Gastroesophageal sphincter (tissue), 4 donors: Measurements from ENCODE around the gene CCDC73. TPM values are rescaled to one million over a fixed set of nuclear protein-coding genes. Genes with fewer than 3 reads are reported as not detected.

Source experiments
- ATAC-seq: fragments of 150-250 bp; one replicate; pipeline ENCODE4 v1.9.1; 2016; ENCODE audit warnings: mild to moderate bottlenecking, moderate library complexity
- H3K27ac ChIP-seq, 4 donors: fragments of 200-600 bp; sonication (generic) in 3 of 4; 1 replicate in 3 of 4; 2 replicates in 1 of 4; pipeline ENCODE4 v1.5.1; 2016 to 2019
- H3K27me3 ChIP-seq: fragments of 200-600 bp; sonication (generic); one replicate; pipeline ENCODE4 v1.5.1; 2019
- H3K36me3 ChIP-seq, 2 donors: fragments of 200-600 bp; sonication (generic); one replicate each; pipeline ENCODE4 v1.5.1; 2019; ENCODE audit warnings: control low read depth in 1 of 2
- H3K4me1 ChIP-seq, 3 donors: fragments of 200-600 bp; sonication (generic); 1 replicate in 2 of 3; 2 replicates in 1 of 3; pipeline ENCODE4 v1.5.1; 2016 to 2019; ENCODE audit warnings: control low read depth in 2 of 3
- H3K4me3 ChIP-seq, 2 donors: fragments of 200-600 bp; sonication (generic); one replicate each; pipeline ENCODE4 v1.5.1; 2019; ENCODE audit warnings: mild to moderate bottlenecking in 1 of 2, moderate library complexity in 1 of 2
- H3K9me3 ChIP-seq, 3 donors: fragments of 200-600 bp; sonication (generic); one replicate each; pipeline ENCODE4 v1.5.1; 2017 to 2019; ENCODE audit warnings: control low read depth in 2 of 3
- EP300 ChIP-seq: sonication (generic); formaldehyde crosslinking; IDR thresholded peaks from one replicate; pipeline ENCODE4 v1.6.1; 2017; ENCODE audit warnings: antibody characterized with exemption, mild to moderate bottlenecking
- POLR2A ChIP-seq, 2 donors: fragments of 450-650 bp; IDR thresholded peaks; one replicate each; pipeline ENCODE4 v1.6.1; 2017; ENCODE audit warnings: antibody characterized with exemption in 2 of 2, mild to moderate bottlenecking in 2 of 2, moderate library complexity in 1 of 2
- POLR2AphosphoS5 ChIP-seq: sonication (generic); formaldehyde crosslinking; IDR thresholded peaks from one replicate; pipeline ENCODE4 v1.6.1; 2017; ENCODE audit warnings: antibody characterized with exemption
- WGBS, 2 donors: methylation state at CpG; one replicate each; pipeline ENCODE4 v1.1.5; 2018; ENCODE audit warnings: low coverage in 1 of 2; 5-methylcytosine and 5-hydroxymethylcytosine counted together
- total RNA-seq, 4 donors: library from RNA; depleted of rRNA; stranded (reverse); fragments of >200 nt; gene quantifications; one replicate each; pipeline ENCODE4 v1.1.0, GENCODE V29; 2016
- TF ChIP-seq, protein P1 (sequence below), 4 experiments: fragments of 200-600 bp in 2 of 4; fragments of 450-650 bp in 2 of 4; sonication (generic) in 1 of 4; IDR thresholded peaks; one replicate each; pipeline ENCODE4 v1.5.1; 2017 to 2019; ENCODE audit warnings: antibody characterized with exemption in 4 of 4, mild to moderate bottlenecking in 2 of 4, moderate library complexity in 2 of 4

CCDC73 gene
- total RNA-seq, 4 donors from 2014 or later = not detected

DNA sequence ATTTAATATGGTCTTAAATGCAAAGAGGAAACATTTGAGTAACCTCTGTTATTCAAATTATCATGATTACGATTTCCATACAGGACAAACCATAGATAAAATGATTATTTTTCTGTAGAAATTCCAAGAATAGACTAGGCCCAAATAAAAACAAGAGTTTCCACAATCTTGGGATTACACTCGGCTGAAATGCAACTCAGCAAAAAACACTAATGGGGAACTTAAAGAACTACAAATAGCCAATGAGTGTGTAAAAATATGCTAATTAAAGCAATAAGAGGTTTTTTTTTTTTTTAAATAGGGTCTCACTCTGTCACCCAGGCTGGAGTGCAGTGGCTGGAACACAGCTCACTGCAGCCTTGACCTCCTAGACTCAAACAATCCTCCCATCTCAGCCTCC, 24.7 kb upstream of the CCDC73 start:
- peaks cover 0 to 5% (median 0%) of the 10 kb centered on the region in 3 donors for H3K9me3 ChIP-seq
- no peak overlapping the region for H3K27ac ChIP-seq
- no peaks in the 10 kb centered on the region for H3K4me1 ChIP-seq
- ATAC-seq = no peak
- H3K27me3 ChIP-seq = no peaks in the 10 kb centered on the region
- H3K36me3 ChIP-seq = no peaks in the 10 kb centered on the region
- 73 to 82% methylated on average over 2 of the region's 2 CpGs for WGBS, 2 donors
- TF ChIP-seq POLR2A (IDR thresholded peaks at IDR 0.05) (no peak), EP300 (no peak), POLR2AphosphoS5 (no peak)
- TF ChIP-seq, protein P1, sequence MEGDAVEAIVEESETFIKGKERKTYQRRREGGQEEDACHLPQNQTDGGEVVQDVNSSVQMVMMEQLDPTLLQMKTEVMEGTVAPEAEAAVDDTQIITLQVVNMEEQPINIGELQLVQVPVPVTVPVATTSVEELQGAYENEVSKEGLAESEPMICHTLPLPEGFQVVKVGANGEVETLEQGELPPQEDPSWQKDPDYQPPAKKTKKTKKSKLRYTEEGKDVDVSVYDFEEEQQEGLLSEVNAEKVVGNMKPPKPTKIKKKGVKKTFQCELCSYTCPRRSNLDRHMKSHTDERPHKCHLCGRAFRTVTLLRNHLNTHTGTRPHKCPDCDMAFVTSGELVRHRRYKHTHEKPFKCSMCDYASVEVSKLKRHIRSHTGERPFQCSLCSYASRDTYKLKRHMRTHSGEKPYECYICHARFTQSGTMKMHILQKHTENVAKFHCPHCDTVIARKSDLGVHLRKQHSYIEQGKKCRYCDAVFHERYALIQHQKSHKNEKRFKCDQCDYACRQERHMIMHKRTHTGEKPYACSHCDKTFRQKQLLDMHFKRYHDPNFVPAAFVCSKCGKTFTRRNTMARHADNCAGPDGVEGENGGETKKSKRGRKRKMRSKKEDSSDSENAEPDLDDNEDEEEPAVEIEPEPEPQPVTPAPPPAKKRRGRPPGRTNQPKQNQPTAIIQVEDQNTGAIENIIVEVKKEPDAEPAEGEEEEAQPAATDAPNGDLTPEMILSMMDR (IDR thresholded peaks at IDR 0.05) = no peak
- no peak overlapping the region for H3K4me3 ChIP-seq

DNA sequence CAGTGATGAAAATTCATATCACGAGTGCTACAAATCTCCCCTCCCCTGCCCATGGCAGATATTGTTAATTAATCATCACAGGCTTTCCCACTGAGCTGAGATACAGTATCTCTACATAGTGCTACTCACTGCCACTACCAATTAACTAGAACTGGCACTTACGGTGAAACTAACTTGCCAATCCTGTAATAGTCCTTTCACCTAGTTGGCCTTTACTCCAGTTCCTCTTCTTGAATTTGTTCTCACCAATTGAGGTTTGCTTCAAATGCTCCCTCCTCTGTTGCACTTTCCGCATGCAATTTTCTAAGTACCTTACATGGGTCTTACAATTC, 23.4 kb upstream of the CCDC73 start:
- ATAC-seq = no peak
- H3K9me3 ChIP-seq = no peaks in the 10 kb centered on the region
- no peak overlapping the region for H3K27ac ChIP-seq
- WGBS, 2 donors = 77 to 83% methylated on average over 3 of the region's 3 CpGs
- no peak for TF ChIP-seq EP300
- no peak for TF ChIP-seq POLR2A (IDR thresholded peaks at IDR 0.05)
- TF ChIP-seq POLR2AphosphoS5 = no peak
- TF ChIP-seq, protein P1 (IDR thresholded peaks at IDR 0.05) = no peak
- H3K4me3 ChIP-seq = no peak overlapping the region
- H3K4me1 ChIP-seq = no peaks in the 10 kb centered on the region
- H3K36me3 ChIP-seq = no peaks in the 10 kb centered on the region
- no peaks in the 10 kb centered on the region for H3K27me3 ChIP-seq

DNA sequence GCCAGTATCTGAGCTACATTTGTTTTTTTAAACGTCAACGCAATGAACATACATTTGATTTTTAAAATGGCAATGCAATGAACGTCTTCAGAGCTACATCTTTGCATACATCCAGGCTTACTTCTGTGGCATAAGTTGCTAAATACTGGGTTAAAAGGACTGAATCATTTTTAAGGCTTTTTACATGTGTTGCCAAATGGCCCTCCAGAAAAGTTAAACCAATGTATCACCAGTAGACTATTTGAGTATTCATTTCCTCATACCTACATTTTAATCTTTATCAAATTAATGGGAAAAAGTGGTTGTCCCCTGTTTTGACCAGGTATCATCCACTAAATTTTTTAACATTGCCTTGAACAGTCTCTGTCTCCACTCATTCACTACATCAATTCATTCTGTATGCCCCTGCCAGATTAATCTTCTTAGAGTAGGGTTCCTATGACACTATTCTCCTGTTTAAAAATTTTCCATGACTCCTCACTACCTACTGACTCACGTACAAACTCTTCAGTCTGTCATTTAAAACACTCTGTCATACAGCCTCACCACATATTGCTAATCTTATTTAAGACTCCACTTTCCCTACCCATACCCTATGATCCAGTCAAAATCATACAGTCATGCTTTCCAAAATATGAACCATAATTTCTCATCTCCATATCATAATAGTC, 22.9 kb upstream of the CCDC73 start:
- no peak for ATAC-seq
- Histone ChIP-seq H3K27ac (no peak overlapping the region), H3K36me3 (no peaks in the 10 kb centered on the region), H3K9me3 (no peaks in the 10 kb centered on the region), H3K4me3 (no peak overlapping the region), H3K27me3 (no peaks in the 10 kb centered on the region), H3K4me1 (no peaks in the 10 kb centered on the region)
- 81 to 85% methylated on average over 4 of the region's 4 CpGs for WGBS, 2 donors
- TF ChIP-seq, protein P1 (IDR thresholded peaks at IDR 0.05) = no peak
- TF ChIP-seq POLR2A (IDR thresholded peaks at IDR 0.05) = no peak
- no peak for TF ChIP-seq EP300
- TF ChIP-seq POLR2AphosphoS5 = no peak

DNA sequence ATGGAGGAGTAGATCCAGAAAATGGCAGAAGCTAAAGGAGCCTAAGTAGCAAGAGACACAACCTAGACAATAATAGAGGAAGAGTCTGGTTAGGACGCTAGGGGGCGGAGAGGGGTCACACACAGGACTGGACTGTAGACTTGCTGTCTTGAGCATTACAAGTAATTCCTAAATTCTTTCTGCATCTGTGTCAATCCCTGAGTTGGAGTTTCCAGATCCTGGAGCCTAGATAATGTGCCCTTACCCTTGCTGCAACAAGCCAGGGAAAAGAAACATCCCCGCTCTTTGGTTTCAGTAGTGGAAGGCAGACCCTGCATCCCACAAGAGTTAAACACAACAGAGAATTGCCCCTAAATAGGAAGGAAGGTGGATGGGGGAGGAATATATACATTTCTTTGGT, 14.9 kb upstream of the CCDC73 start:
- Histone ChIP-seq H3K4me1 (no peaks in the 10 kb centered on the region), H3K9me3 (no peaks in the 10 kb centered on the region), H3K4me3 (no peak overlapping the region), H3K36me3 (no peaks in the 10 kb centered on the region), H3K27ac (no peak overlapping the region), H3K27me3 (no peaks in the 10 kb centered on the region)
- ATAC-seq = peak; percentile 60
- WGBS, 2 donors = 21 to 39% methylated on average over 3 of the region's 3 CpGs
- TF ChIP-seq POLR2AphosphoS5 = no peak
- no peak for TF ChIP-seq EP300
- TF ChIP-seq, protein P1 (IDR thresholded peaks at IDR 0.05) = peak in 3 of 4 experiments; percentile 29 to 62 (median 30)

DNA sequence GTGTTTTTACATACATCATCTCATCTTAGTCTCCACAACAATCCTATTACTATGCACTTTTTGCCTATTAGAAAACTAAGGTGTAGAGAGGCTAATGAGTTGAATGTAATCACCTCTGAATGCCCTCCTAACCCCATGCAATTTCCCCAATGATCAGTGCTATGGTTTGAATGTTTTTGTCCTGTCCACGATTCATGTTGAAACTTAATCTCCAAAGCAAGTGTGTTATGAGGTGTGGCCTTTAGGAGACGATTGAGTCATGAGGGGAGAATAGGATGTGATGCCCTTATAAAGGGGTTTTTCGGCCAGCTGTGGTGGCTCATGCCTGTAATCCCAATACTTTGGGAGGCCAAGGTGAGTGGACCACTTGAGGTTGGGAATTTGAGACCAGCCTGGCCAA, 2.0 kb upstream of the CCDC73 start:
- TF ChIP-seq EP300 (no peak), POLR2A (IDR thresholded peaks at IDR 0.05) (no peak), POLR2AphosphoS5 (no peak)
- TF ChIP-seq, protein P1 (IDR thresholded peaks at IDR 0.05) = no peak

More for the DNA sequence above, 2.0 kb upstream of the CCDC73 start:
- Histone ChIP-seq H3K4me1 (peaks cover 0 to 4% (median 0%) of the 10 kb centered on the region in 3 donors), H3K36me3 (no peaks in the 10 kb centered on the region), H3K27ac (no peak overlapping the region), H3K4me3 (no peak overlapping the region), H3K27me3 (peaks cover 5% of the 10 kb centered on the region), H3K9me3 (no peaks in the 10 kb centered on the region)
- WGBS, 2 donors = 83 to 84% methylated on average over 2 to 3 of the region's 3 CpGs
- ATAC-seq = no peak
